Spleen (tissue), 11 donors: Measurements from ENCODE around the gene TMEM108. TPM values are rescaled to one million over a fixed set of nuclear protein-coding genes. Genes with fewer than 3 reads are reported as not detected.

ENCODE experiments used
- DNase-seq: peaks from one replicate; pipeline ENCODE4 v3.0.0-alpha.2; 2020
- H3K27ac ChIP-seq, 8 donors: fragments of 200-600 bp; sonication (generic) in 7 of 8; 1 replicate in 4 of 8; 2 replicates in 4 of 8; pipeline versions ENCODE4 v1.5.0 to v1.8.0; 2016 to 2021; ENCODE audit warnings: inconsistent platforms in 4 of 8, mild to moderate bottlenecking in 4 of 8, moderate library complexity in 1 of 8
- H3K27me3 ChIP-seq, 7 donors: fragments of 200-600 bp; sonication (generic) in 6 of 7; replicated peaks in 1 of 7; 1 replicate in 4 of 7; 2 replicates in 3 of 7; pipeline versions ENCODE4 v1.5.0 to v1.8.0; 2016 to 2021; ENCODE audit warnings: inconsistent platforms in 3 of 7, mild to moderate bottlenecking in 1 of 7
- H3K36me3 ChIP-seq, 6 donors: fragments of 200-600 bp; sonication (generic) in 5 of 6; 1 replicate in 4 of 6; 2 replicates in 2 of 6; pipeline versions ENCODE4 v1.5.0 to v1.8.0; 2016 to 2021; ENCODE audit warnings: inconsistent platforms in 2 of 6
- H3K4me1 ChIP-seq, 6 donors: fragments of 200-600 bp; sonication (generic) in 5 of 6; 1 replicate in 3 of 6; 2 replicates in 3 of 6; pipeline versions ENCODE4 v1.5.0 to v1.8.0; 2016 to 2021; ENCODE audit warnings: inconsistent platforms in 3 of 6
- H3K4me3 ChIP-seq, 8 donors: fragments of 200-600 bp; sonication (generic) in 7 of 8; 1 replicate in 4 of 8; 2 replicates in 4 of 8; pipeline versions ENCODE4 v1.5.0 to v1.8.0; 2016 to 2021; ENCODE audit warnings: inconsistent platforms in 4 of 8, mild to moderate bottlenecking in 4 of 8, moderate library complexity in 2 of 8
- H3K9me3 ChIP-seq, 8 donors: fragments of 200-600 bp; sonication (generic) in 7 of 8; 1 replicate in 4 of 8; 2 replicates in 4 of 8; pipeline versions ENCODE4 v1.5.0 to v1.8.0; 2016 to 2021; ENCODE audit warnings: inconsistent platforms in 4 of 8
- CTCF ChIP-seq, 11 experiments: fragments of 200-600 bp in 7 of 11; fragments of 450-650 bp in 4 of 11; sonication (generic) in 4 of 11; IDR thresholded peaks in 8 of 11; conservative IDR thresholded peaks in 3 of 11; 1 replicate in 7 of 11; 2 replicates in 4 of 11; pipeline versions ENCODE4 v1.4.0 to v1.8.0; 2016 to 2021; ENCODE audit warnings: antibody characterized with exemption in 11 of 11, inconsistent platforms in 4 of 11, mild to moderate bottlenecking in 1 of 11
- POLR2A ChIP-seq, 3 donors: fragments of 450-650 bp; IDR thresholded peaks; one replicate each; pipeline ENCODE4 v1.5.1; 2017; ENCODE audit warnings: antibody characterized with exemption in 3 of 3, mild to moderate bottlenecking in 1 of 3
- POLR2AphosphoS5 ChIP-seq, 3 donors: sonication (generic); formaldehyde crosslinking; IDR thresholded peaks; one replicate each; pipeline ENCODE4 v1.5.1; 2017; ENCODE audit warnings: antibody characterized with exemption in 3 of 3
- WGBS, 5 donors: extraction: QIAGEN DNeasy Blood & Tissue Kit in 3 of 5; methylation state at CpG; one replicate each; pipeline versions ENCODE4 v1.1.5 to v1.1.7; 2013 to 2018; 5-methylcytosine and 5-hydroxymethylcytosine counted together
- intact Hi-C: fragments of 100-400 bp; cut with DNase I; formaldehyde crosslinking; loops from one replicate; pipeline ENCODE4 v1.15.0; 2023; ENCODE audit warnings: low total_unique reads
- polyA plus RNA-seq, 3 donors: library from polyadenylated mRNA; stranded (reverse); fragments of 200-250 nt; gene quantifications; one replicate each; pipeline ENCODE4 v1.2.1, GENCODE V29; 2013
- total RNA-seq, 7 donors: library from RNA; depleted of rRNA in 3 of 7; stranded (reverse); fragments of >200 nt in 3 of 7; fragmentation: NEBNext Ultra II Directional in 4 of 7; extraction: Animal tissue kit (Norgen Biotek cat#: 25700) in 4 of 7; gene quantifications; one replicate each; pipeline versions ENCODE4 v1.1.0 to v1.2.1, GENCODE V29; 2016 to 2021
- donor health status: healthy with polysubstance abuse.
- donor health status: DM: no; HTN: no; CAD: no; lungs with moderate emphysema.
- donor health status: DM: no; HTN: no; CAD: no.
- donor health status: Bipolar disorder and iron deficiency.
- donor health status: healthy.
- donor health status: DM: no; HTN: no; CAD: no.
- donor health status: DM: yes; HTN: yes; CAD: no.

The TMEM108 gene
- total and polyA plus RNA-seq, 10 donors: 0.20 to 4.0 (median 1.1) TPM

- Histone ChIP-seq H3K27me3 (no peaks in the 10 kb centered on the region), H3K4me3 (no peak overlapping the region), H3K9me3 (peaks cover 0 to 5% (median 0%) of the 10 kb centered on the region in 8 donors), H3K36me3 (no peaks in the 10 kb centered on the region), H3K4me1 (no peaks in the 10 kb centered on the region), H3K27ac (no peak overlapping the region)
- DNase-seq: no peak
- TF ChIP-seq POLR2A (IDR thresholded peaks at IDR 0.05): no peak
- no peak for TF ChIP-seq CTCF (IDR thresholded peaks at IDR 0.05 in 8 of 11, conservative IDR thresholded peaks at IDR 0.05 in 3 of 11)
- TF ChIP-seq POLR2AphosphoS5 (IDR thresholded peaks at IDR 0.05): no peak
- WGBS, 5 donors: 59 to 78% (median 71%) methylated on average over 2 of the region's 2 CpGs
- intact Hi-C loops: no loop called here
Measured at GRCh38 chr3:133152056-133152455, 113.9 kb downstream of the TMEM108 start.

GRCh38 chr3:133152681-133153220, 114.6 kb downstream of the TMEM108 start:
- Histone ChIP-seq H3K9me3 (peaks cover 0 to 5% (median 0%) of the 10 kb centered on the region in 8 donors), H3K27me3 (peaks cover 0 to 4% (median 0%) of the 10 kb centered on the region in 7 donors), H3K4me1 (no peaks in the 10 kb centered on the region), H3K4me3 (no peak overlapping the region), H3K36me3 (no peaks in the 10 kb centered on the region), H3K27ac (no peak overlapping the region)
- 72 to 90% (median 78%) methylated on average over 2 of the region's 2 CpGs for WGBS, 5 donors
- TF ChIP-seq POLR2AphosphoS5 (IDR thresholded peaks at IDR 0.05): no peak
- TF ChIP-seq POLR2A (IDR thresholded peaks at IDR 0.05): no peak
- no peak for TF ChIP-seq CTCF (IDR thresholded peaks at IDR 0.05 in 8 of 11, conservative IDR thresholded peaks at IDR 0.05 in 3 of 11)
- no peak for DNase-seq
- intact Hi-C loops: no loop called here

- TF ChIP-seq POLR2A (IDR thresholded peaks at IDR 0.05) (no peak), POLR2AphosphoS5 (IDR thresholded peaks at IDR 0.05) (no peak), CTCF (IDR thresholded peaks at IDR 0.05 in 8 of 11, conservative IDR thresholded peaks at IDR 0.05 in 3 of 11) (no peak)
- no peaks in the 10 kb centered on the region for H3K4me1 ChIP-seq
- no peak overlapping the region for H3K27ac ChIP-seq
- DNase-seq: no peak
- no peak overlapping the region for H3K4me3 ChIP-seq
- H3K36me3 ChIP-seq: no peaks in the 10 kb centered on the region
- H3K9me3 ChIP-seq: peaks cover 0 to 5% (median 0%) of the 10 kb centered on the region in 8 donors
- intact Hi-C loops: no loop called here
- peaks cover 0 to 7% (median 0%) of the 10 kb centered on the region in 7 donors for H3K27me3 ChIP-seq
Measured at GRCh38 chr3:133153382-133153781, 115.2 kb downstream of the TMEM108 start.

- Histone ChIP-seq H3K9me3 (peaks cover 0 to 5% (median 0%) of the 10 kb centered on the region in 8 donors), H3K4me1 (no peaks in the 10 kb centered on the region), H3K27me3 (peaks cover 0 to 7% (median 0%) of the 10 kb centered on the region in 7 donors), H3K27ac (no peak overlapping the region), H3K4me3 (no peak overlapping the region), H3K36me3 (no peaks in the 10 kb centered on the region)
- no peak for DNase-seq
- TF ChIP-seq POLR2AphosphoS5 (IDR thresholded peaks at IDR 0.05) (no peak), POLR2A (IDR thresholded peaks at IDR 0.05) (no peak), CTCF (IDR thresholded peaks at IDR 0.05 in 8 of 11, conservative IDR thresholded peaks at IDR 0.05 in 3 of 11) (no peak)
- 70 to 77% (median 74%) methylated on average over 2 of the region's 2 CpGs for WGBS, 5 donors
- intact Hi-C loops: no loop called here
Measured at GRCh38 chr3:133157716-133158115, 119.5 kb downstream of the TMEM108 start.
